GM18951 (cell line): ENCODE measurements around the gene FTO.

Experiments used
- POLR2A ChIP-seq: IDR thresholded peaks from 4 replicates; pipeline ENCODE4 v1.6.1; 2011; ENCODE audit warnings: mild to moderate bottlenecking; ENCODE audit not compliant: insufficient read length, insufficient read depth; ENCODE audit errors: extremely low read depth
- in situ Hi-C: fragments of 300-500 bp; cut with MboI; formaldehyde crosslinking; loops from one replicate; pipeline ENCODE4 v1.12.0; 2022; ENCODE audit warnings: low sequenced_read_pairs, mixed read lengths, inconsistent platforms; ENCODE audit not compliant: unreplicated experiment

Gene FTO

DNA sequence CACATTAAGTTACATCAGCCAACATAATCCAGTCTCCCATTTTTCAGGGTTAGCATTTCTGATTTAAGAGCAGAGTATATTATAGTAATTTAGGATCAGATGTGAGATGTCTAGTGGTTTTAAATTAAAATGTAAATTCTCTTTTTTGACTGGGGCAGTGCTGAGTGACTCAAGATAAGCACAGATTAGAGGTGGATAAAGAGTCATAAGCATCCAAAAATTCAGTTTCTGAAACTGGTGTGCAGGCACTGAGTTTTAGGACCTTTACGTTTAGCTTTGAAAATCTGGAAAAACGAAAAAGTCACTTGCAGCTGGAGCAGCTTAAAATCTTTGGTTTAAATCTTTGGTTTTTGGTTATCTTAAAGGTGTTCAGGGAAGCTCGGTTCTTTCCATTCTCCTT is 190.7 kb downstream of the FTO start:
- in situ Hi-C loops = no loop called here
- no peak for TF ChIP-seq POLR2A

DNA sequence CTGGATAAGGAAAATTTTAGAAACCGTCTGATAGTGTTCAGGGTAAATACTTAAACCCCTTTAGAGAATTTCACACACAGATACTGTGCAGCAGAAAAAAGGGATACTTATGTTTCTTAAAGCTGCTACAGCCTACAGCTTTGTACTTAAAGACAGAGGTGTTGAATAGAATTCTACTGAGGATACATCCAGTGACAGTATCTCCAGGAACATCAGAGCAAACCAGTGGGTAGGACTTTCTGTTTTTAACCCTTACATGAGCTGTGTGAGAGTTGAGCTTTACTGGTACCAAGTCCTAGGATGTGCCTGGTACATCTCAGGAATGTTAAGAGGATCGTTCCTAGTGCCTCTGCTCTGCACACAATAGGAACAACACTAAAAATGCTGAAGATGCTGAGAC is 191.5 kb downstream of the FTO start:
- in situ Hi-C loops = no loop called here
- TF ChIP-seq POLR2A = no peak

DNA sequence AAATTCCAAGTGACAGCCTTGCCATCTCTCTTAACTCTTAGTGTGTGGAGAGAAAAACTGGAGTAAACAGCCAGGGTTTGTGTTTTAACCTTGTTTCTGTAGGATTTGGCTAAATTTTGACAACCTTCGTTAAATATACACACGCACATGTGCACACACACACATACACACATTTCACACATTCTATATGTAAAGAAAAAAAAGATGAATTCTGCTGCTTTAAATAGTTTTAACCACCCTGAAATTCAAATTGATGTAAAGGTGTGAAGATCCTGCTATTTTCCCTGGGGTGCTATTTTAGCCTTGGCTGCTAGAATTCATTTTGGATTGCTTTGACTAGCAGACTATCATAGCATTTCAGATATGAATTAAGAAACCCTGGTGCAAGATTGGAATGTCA is 191.9 kb downstream of the FTO start:
- in situ Hi-C loops = no loop called here
- no peak for TF ChIP-seq POLR2A

DNA sequence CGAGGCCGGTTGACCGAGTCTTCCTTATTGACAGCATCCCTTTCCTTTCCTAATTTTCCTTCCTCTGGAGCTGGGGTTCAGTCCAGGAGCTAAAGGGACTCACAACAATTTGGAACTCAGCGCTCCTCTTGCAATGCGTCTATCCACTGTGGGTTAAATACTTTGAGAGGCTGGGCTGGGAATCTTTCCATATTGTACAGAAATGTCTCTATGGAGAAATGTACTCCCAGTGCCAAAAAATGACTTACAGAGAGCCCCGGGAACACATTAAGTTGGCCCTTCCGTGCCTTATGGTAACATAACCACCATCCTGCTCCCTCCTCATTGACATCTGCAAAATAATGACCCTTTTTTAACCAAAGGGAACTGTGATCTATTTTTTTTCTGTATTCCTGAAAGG is 192.8 kb downstream of the FTO start:
- no peak for TF ChIP-seq POLR2A
- in situ Hi-C loops = no loop called here

DNA sequence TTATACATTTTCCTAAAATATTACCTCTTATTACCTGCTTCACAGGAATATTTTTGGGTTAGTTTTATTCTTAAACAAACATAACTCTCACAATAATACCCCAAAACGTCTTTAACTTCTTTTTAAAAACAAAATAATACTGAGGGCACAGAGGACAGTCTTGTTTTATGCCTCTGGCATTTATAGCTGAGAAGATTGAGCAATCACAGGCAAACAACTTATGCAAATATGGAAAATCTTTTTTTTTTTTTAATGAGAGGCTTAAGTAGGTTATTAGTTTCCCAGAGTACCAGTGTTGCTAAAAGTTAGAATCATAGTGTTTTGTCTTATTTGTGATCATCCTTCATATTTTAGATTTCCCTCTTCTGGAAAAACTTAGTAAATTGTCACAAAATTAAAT is 195.0 kb downstream of the FTO start:
- TF ChIP-seq POLR2A = no peak
- in situ Hi-C loops = no loop called here

DNA sequence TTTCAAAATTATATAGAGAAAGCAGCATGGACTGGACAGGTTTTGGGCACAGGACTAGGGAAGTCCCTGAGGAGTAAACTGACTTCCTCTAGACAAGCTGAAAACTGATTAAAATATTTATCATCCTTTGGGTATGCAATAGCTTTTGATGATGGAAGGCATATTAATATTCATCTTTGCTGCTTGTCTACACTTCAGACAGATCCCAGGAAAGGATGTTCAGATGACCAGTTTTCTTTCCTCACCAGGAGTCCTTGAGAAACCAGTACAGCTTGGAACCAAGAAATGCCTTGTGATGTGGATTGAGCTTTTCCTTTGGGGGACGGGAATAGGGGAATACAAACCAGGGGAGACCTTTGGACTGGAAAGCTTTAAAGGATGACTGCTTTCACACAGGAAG is 195.5 kb downstream of the FTO start:
- in situ Hi-C loops = no loop called here
- TF ChIP-seq POLR2A = no peak

DNA sequence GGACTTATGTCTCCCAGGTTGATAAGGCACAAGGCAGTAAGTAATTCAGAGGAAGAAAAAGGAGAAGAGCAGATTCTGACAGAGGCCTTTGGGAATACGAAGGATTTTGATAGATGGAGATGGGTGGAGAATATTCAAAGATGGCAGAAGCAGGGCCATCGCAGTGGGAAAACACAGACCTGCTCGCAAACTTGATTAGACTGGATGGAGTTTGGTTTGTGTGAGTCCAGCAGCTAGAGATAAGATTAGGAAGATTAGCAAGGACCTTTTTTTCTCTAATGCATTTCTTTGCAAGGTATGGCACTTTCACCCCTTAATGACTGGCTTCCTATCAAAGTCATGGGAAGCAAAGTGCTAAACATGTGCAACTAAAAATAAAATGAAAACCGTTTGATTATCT is 196.7 kb downstream of the FTO start:
- in situ Hi-C loops = no loop called here
- no peak for TF ChIP-seq POLR2A

DNA sequence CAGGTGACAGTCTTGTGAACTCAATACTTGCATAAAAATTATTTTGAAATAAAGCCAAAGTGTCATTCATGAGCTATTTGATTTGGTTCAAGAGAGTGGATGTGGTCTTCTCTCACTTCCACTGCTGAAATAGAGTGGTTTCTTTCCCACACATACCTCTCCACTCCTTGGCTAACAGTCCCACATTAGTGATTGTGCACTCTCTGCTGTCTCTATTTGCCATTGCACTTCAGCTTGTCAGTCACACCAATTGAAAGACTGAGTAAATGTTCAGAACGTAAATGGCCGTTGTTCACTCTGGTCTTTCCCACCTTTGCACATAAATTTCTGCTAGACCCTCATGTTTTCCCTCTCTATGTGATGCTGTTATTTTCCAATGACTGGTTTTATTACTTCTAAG is 197.5 kb downstream of the FTO start:
- in situ Hi-C loops = no loop called here
- TF ChIP-seq POLR2A = no peak

DNA sequence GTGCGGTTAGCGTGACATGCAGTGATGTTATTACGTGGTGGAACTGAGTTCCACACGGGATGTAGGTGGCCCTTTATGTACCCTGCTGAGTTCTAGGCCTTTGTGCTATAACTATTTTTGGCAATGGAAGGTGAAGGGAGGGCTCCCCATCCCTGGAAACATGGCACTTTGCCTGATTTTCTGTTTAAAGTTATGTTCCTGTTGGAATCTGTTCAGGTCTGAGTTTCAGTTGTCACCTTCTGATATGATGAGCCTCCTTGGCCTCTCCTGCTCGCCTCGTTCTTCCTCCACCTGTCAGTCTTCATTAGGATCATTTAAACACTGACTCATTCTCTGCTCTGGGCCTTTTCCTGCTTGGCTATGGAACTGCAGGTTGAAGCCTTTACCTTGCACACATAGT is 200.6 kb downstream of the FTO start:
- no peak for TF ChIP-seq POLR2A
- in situ Hi-C loops = no loop called here

DNA sequence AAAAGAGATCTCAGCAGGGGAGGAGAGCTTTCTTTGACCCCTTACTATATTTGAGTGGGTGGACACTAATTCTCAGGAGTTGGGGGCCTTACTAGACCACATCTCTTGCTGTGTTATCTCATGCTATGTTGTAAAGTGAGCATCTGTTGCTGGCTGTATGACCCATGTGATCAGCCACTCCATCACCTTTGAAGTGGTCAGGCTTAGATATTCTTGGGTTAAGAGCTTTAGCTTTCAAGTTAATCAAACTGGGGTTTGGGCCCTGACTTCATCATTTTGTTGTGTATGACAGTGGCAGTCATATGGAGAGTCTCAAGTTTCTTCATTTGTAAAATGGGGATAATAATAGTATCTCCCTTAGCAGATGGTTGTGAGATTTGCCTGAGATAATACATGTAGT is 201.1 kb downstream of the FTO start:
- in situ Hi-C loops = no loop called here
- no peak for TF ChIP-seq POLR2A

DNA sequence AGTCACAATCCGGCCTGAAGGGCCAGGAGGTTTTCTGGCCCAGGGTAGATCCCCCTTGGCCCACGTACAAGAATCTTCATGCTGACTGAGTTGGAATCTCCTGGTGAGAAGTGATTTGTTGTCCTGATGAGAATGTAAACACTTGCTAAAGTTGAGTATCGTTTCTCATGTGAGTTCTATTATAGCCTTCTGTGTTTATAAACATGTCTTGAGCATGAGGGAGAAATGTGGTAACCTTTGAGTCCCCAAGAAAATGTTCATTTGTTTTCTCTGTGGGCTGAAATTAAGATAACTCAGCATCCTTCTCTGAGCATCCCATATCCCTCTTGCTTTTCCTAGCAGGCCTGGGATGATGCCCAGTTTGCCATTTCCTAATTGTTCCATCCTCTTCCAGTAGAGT is 204.8 kb downstream of the FTO start:
- in situ Hi-C loops = no loop called here
- no peak for TF ChIP-seq POLR2A

DNA sequence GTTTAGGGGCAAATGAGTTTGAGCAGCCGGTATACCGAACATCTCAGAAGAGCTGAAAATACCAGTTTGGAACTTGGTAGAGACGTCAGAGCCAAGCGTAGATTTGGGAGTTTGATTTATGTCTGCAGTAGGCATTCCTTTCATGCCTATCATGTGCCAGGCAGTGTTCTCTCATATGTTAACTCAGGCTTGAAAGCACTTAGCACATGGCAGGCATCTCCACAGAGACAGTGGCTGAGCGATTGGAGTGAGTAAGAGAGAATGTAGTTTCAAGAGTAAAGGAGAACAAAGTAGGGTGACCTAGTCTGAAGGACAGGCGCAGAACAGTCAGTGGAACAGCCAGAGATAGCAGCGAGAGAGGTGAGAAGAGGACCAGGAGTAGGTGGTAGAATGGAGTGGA is 207.0 kb downstream of the FTO start:
- no peak for TF ChIP-seq POLR2A
- in situ Hi-C loops = no loop called here

DNA sequence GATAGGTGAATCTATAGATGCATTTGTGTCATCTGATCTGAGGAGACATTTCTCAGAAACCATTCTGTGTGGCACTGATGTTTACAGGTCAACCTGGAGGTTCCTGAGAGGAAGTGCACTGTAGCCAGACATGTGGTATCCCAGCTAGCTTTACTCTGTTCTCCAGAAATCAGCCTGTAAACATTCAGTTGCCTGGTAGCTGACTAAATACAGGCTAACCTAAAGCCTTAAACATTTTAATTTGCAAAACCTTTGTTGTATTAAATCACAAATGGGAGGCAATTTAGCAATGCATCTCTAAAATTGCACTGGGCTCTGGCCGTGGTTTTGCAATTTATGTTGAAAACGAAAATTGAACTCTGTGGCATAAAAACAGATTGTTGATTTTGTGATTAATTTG is 207.6 kb downstream of the FTO start:
- no peak for TF ChIP-seq POLR2A
- in situ Hi-C loops = no loop called here

DNA sequence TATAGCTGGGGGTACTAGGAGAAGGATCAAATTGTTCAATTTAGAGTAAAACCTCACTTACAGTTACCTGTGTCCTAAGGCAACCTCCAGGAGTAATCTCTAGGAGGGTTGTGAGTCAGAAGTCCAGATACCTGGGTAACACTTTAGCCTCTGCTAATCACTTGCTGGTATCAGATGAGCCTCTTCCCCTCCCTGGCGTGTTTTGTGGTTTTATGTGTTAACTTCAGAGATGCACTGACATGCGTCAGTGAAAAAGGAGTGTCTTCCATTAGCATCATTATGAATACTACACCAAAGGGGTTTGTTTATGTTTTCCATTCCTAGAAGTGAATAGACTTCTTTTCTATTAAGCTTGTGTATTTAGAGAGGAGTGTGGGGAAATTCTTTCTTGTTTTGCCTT is 208.2 kb downstream of the FTO start:
- TF ChIP-seq POLR2A = no peak

DNA sequence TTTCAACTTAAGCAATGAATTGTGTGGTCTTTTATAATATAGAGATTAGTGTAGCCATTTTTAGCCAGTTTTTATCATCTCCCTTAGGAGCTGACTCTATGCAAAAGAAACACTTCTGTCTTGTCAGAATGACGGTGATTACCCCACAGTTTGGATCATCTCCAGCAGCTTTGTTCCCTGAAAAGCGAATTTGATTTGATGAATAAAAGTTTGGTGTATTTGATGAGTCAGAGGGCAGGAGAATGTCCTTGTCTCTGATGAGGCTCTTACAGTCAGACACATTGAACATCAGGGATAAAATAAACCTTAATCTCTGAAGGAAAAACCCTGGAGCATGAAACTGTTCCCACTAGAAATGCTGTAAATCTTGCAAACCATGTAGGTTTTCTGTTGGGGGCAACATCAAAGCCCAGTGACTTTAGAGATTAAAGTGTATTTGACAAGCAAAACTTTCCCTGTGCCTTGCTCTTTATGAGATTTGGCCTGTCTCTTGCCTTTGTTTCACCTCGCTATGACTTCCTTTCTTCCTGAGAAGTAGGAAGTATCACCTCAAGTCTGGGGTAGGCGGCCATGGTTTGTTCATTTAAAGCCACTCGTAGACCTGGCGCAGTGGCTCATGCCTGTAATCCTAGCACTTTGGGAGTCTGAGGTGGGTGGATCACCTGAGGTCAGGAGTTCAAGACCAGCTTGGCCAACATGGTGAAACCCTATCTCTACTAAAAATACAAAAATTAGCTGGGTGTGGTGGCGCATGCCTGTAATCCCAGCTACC is 209.3 kb downstream of the FTO start:
- in situ Hi-C loops = no loop called here
- TF ChIP-seq POLR2A = no peak

More for the DNA sequence above, 208.2 kb downstream of the FTO start:
- in situ Hi-C loops = no loop called here
